ENCODE measurements around the gene CRYBG1. TPM values are rescaled to one million over a fixed set of nuclear protein-coding genes. Genes with fewer than 3 reads are reported as not detected.
A peak's percentile ranks its signal among the peaks of the same experiment; 100 is the strongest.

CRYBG1 gene
- total and polyA plus RNA-seq, 2 of the 13 experiments (the other 11 are each of a cell fraction or from before 2014, with no cell fraction given), result 10.1 to 21.9 TPM

DNA sequence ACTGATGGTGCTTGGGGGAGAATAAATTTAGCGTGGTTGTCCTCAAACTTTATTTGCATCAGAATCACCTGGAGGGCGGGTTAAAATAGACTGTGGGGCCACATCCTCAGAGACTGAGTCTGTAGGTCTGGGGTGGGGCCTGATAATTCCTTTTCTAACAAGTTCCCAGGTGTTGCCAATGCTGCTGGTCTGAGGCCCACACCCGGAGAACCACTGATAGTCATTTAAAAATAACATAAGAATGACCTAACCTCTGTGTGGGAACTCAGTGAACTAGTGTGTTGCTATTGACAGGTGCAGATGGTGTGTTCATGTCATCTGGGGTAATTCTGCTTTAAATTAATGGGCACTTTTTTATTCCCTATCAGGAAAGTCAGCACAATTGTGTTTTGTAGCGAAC is 204.0 kb downstream of the CRYBG1 start:
- TF ChIP-seq POGZ (CRISPR knock-in tag; IDR thresholded peaks at IDR 0.05) (no peak), CENPT (CRISPR knock-in tag; IDR thresholded peaks at IDR 0.05; ENCODE audit: low read depth) (no peak)
- H3K79me2 ChIP-seq (ENCODE audit: insufficient read depth, low read length), result no peaks in the 10 kb centered on the region
- in situ Hi-C loops (cut with HindIII; ENCODE audit: extremely low pct_ligation_motif_present, low pct_unique_long_range_greater_than_20kb) (loop anchor here (10.0 kb wide), 1 partner anchor 230 kb away; no protein-coding TSS in a partner anchor), intact Hi-C loops (cut with micrococcal nuclease; ENCODE audit: unreplicated experiment) (no loop called here)
- H2AFZ ChIP-seq (ENCODE audit: low read length), result no peak overlapping the region
- H3K4me3 ChIP-seq (replicated peaks in 1 of 3; ENCODE audit: insufficient read depth in 1 of 3, low read depth in 2 of 3, low read length in 3 of 3), result no peak overlapping the region
- WGBS (ENCODE audit: low lambda C conversion rate), result 97% methylated on average over 3 of the region's 4 CpGs
- no peaks in the 10 kb centered on the region for H4K20me1 ChIP-seq (ENCODE audit: insufficient read depth, low read length)
- peaks cover 4 to 51% of the 10 kb centered on the region in 2 experiments; a peak in 4 of 5 replicates for H3K36me3 ChIP-seq (replicated peaks in 1 of 2; ENCODE audit: control insufficient read depth in 1 of 2, insufficient read depth in 2 of 2, low read length in 2 of 2)
- ChIA-PET CTCF (ENCODE audit: low intra/inter-chr PET ratio, low total read pairs) (interaction anchor here (5.4 kb wide), 1 partner anchor 119 kb away, joined by 81 read pairs; no protein-coding TSS in a partner anchor), POLR2A (no interaction called here)
- H3K4me2 ChIP-seq (ENCODE audit: low read depth, low read length), result no peak overlapping the region
- DNase-seq (ENCODE audit: low spot score) (no peak), FAIRE-seq (no peak), ATAC-seq (no peak)
- H3K9me3 ChIP-seq (ENCODE audit: low read length), result no peaks in the 10 kb centered on the region
- H3K27ac ChIP-seq (ENCODE audit: extremely low read length, insufficient read depth, low read length), result no peak overlapping the region
- no peak overlapping the region for H3K9ac ChIP-seq (ENCODE audit: insufficient read depth, low read depth, low read length)
- H3K4me1 ChIP-seq (ENCODE audit: insufficient read depth, low read length), result peaks cover 2% of the 10 kb centered on the region; the same call in 1 of the 2 replicates
- BruUV-seq (replicated peaks), result no TSS peak
- H3K27me3 ChIP-seq (ENCODE audit: control insufficient read depth in 1 of 2, insufficient read depth in 2 of 2, low read length in 2 of 2), result no peaks in the 10 kb centered on the region

GRCh38 chr6:106568530-106568929 is 208.0 kb downstream of the CRYBG1 start:
- H3K4me3 ChIP-seq (replicated peaks in 1 of 3; ENCODE audit: insufficient read depth in 1 of 3, low read depth in 2 of 3, low read length in 3 of 3), result no peak overlapping the region
- DNase-seq (ENCODE audit: low spot score) (no peak), FAIRE-seq (no peak), ATAC-seq (no peak)
- intact Hi-C loops (cut with micrococcal nuclease; ENCODE audit: unreplicated experiment), result no loop called here
- H4K20me1 ChIP-seq (ENCODE audit: insufficient read depth, low read length), result no peaks in the 10 kb centered on the region
- TSS peak; percentile 40 for BruUV-seq (replicated peaks)
- H3K27me3 ChIP-seq (ENCODE audit: control insufficient read depth in 1 of 2, insufficient read depth in 2 of 2, low read length in 2 of 2), result no peaks in the 10 kb centered on the region
- CTCF ChIA-PET (ENCODE audit: low intra/inter-chr PET ratio, low total read pairs), result interaction anchor here (5.4 kb wide), 1 partner anchor 123 kb away, joined by 81 read pairs; no protein-coding TSS in a partner anchor
- H3K79me2 ChIP-seq (ENCODE audit: insufficient read depth, low read length), result no peaks in the 10 kb centered on the region
- peaks cover 2 to 49% of the 10 kb centered on the region in 2 experiments; a peak in 4 of 5 replicates for H3K36me3 ChIP-seq (replicated peaks in 1 of 2; ENCODE audit: control insufficient read depth in 1 of 2, insufficient read depth in 2 of 2, low read length in 2 of 2)
- no peaks in the 10 kb centered on the region for H3K9me3 ChIP-seq (ENCODE audit: low read length)
- H3K9ac ChIP-seq (ENCODE audit: insufficient read depth, low read depth, low read length), result no peak overlapping the region
- in situ Hi-C loops (cut with HindIII; ENCODE audit: extremely low pct_ligation_motif_present, low pct_unique_long_range_greater_than_20kb), result loop anchor here (5.0 to 10.0 kb wide), 2 partner anchors 121 to 234 kb away; no protein-coding TSS in a partner anchor
- POLR2A ChIA-PET, result no interaction called here
- H3K4me1 ChIP-seq (ENCODE audit: insufficient read depth, low read length), result no peaks in the 10 kb centered on the region
- H2AFZ ChIP-seq (ENCODE audit: low read length), result no peak overlapping the region
- H3K4me2 ChIP-seq (ENCODE audit: low read depth, low read length), result no peak overlapping the region
- no peak overlapping the region for H3K27ac ChIP-seq (ENCODE audit: extremely low read length, insufficient read depth, low read length)
- WGBS (ENCODE audit: low lambda C conversion rate), result 95% methylated on average over 2 of the region's 2 CpGs
- TF ChIP-seq ZNF773 (CRISPR knock-in tag; IDR thresholded peaks at IDR 0.05; ENCODE audit: borderline replicate concordance), result no peak
- TF ChIP-seq ZZZ3 (CRISPR knock-in tag; IDR thresholded peaks at IDR 0.05; ENCODE audit: borderline replicate concordance), result no peak
- TF ChIP-seq TERF1 (CRISPR knock-in tag; IDR thresholded peaks at IDR 0.05), result no peak
- no peak for TF ChIP-seq HDAC6 (IDR thresholded peaks at IDR 0.05; ENCODE audit: low read depth, low read length)
- no peak for TF ChIP-seq SAFB2 (CRISPR knock-in tag; IDR thresholded peaks at IDR 0.05; ENCODE audit: borderline replicate concordance, low read depth)
- TF ChIP-seq ZSCAN20 (CRISPR knock-in tag; IDR thresholded peaks at IDR 0.05; ENCODE audit: borderline replicate concordance), result no peak
- TF ChIP-seq CHCHD3 (CRISPR knock-in tag; IDR thresholded peaks at IDR 0.05), result no peak
- TF ChIP-seq, protein P1, sequence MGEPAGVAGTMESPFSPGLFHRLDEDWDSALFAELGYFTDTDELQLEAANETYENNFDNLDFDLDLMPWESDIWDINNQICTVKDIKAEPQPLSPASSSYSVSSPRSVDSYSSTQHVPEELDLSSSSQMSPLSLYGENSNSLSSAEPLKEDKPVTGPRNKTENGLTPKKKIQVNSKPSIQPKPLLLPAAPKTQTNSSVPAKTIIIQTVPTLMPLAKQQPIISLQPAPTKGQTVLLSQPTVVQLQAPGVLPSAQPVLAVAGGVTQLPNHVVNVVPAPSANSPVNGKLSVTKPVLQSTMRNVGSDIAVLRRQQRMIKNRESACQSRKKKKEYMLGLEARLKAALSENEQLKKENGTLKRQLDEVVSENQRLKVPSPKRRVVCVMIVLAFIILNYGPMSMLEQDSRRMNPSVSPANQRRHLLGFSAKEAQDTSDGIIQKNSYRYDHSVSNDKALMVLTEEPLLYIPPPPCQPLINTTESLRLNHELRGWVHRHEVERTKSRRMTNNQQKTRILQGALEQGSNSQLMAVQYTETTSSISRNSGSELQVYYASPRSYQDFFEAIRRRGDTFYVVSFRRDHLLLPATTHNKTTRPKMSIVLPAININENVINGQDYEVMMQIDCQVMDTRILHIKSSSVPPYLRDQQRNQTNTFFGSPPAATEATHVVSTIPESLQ (CRISPR knock-in tag; conservative IDR thresholded peaks at IDR 0.05), result no peak
- no peak for TF ChIP-seq ZNF292 (CRISPR knock-in tag; IDR thresholded peaks at IDR 0.05; ENCODE audit: borderline replicate concordance, low read depth)
- no peak for TF ChIP-seq ISL2 (CRISPR knock-in tag; IDR thresholded peaks at IDR 0.05)
- no peak for TF ChIP-seq TEAD2 (CRISPR knock-in tag; IDR thresholded peaks at IDR 0.05)
- TF ChIP-seq ETV5 (CRISPR knock-in tag; IDR thresholded peaks at IDR 0.05; ENCODE audit: borderline replicate concordance), result no peak
- TF ChIP-seq BRCA1 (CRISPR knock-in tag; IDR thresholded peaks at IDR 0.05), result no peak
- no peak for TF ChIP-seq MLX (CRISPR knock-in tag; IDR thresholded peaks at IDR 0.05)
